ENCODE measurements around the gene BABAM1.

DNA sequence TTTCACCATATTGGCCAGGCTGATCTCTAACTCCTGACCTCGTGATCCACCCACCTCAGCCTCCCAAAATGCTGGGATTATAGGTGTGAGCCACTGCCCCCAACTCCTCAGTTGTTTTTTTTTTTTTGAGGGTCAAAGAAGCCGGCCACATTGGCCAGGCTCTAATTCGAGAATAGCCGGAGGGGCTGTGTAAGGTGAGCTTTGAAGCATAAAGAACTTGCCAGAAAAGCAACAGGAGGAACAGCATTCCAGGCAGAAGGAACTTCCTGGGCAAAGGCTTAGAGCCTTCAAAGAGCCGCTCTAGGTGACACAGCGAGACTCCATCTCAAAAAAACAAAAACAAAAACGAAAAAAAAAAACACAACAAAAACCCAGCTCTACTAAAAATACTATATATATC lies 1.2 kb upstream of the BABAM1 start:
- no peak for TF ChIP-seq EZH2 (IDR thresholded peaks at IDR 0.05)
- TF ChIP-seq POLR2AphosphoS5 (IDR thresholded peaks at IDR 0.05; ENCODE audit: borderline replicate concordance, low read depth, low read length): no peak
